Erythroblast (primary cell): ENCODE data around the gene LEMD3.

Experiments
- GATA1 ChIP-seq: IDR thresholded peaks from 2 replicates; pipeline ENCODE4 v1.6.1; 2011; ENCODE audit warnings: low read depth, mild to moderate bottlenecking, control low read depth, low read length, moderate library complexity
- POLR2A ChIP-seq: IDR thresholded peaks from 2 replicates; pipeline ENCODE4 v1.6.1; 2011; ENCODE audit warnings: mild to moderate bottlenecking, low read length

- no peak for TF ChIP-seq POLR2A
- TF ChIP-seq GATA1, result no peak
Measured at GRCh38 chr12:65195387-65196055, 26.1 kb downstream of the LEMD3 start.
